K562 (cell line): ENCODE data around the gene C2orf72. TPM values are rescaled to one million over a fixed set of nuclear protein-coding genes. Genes with fewer than 3 reads are reported as not detected.

Source experiments
- CBX2 ChIP-seq: fragments of 200-600 bp; sonication (generic); IDR thresholded peaks from one replicate; pipeline ENCODE4 v1.6.1; 2012; ENCODE audit warnings: mild to moderate bottlenecking, low read length, inconsistent platforms; ENCODE audit not compliant: insufficient read depth, poor library complexity, severe bottlenecking
- CREB1 ChIP-seq, 2 experiments: sonication (generic) in 1 of 2; formaldehyde crosslinking in 1 of 2; IDR thresholded peaks; 2 replicates each; pipeline versions ENCODE4 v1.6.1 to v1.8.0; 2012 to 2022; ENCODE audit warnings: inconsistent platforms in 1 of 2, mild to moderate bottlenecking in 1 of 2, missing genetic modification reagents in 1 of 2, moderate library complexity in 1 of 2
- DMBX1 ChIP-seq: fragments of 250-450 bp; sonication (Bioruptor Pico); IDR thresholded peaks from 2 replicates; pipeline ENCODE4 v1.8.0; 2022; ENCODE audit warnings: inconsistent platforms, mild to moderate bottlenecking, moderate library complexity, borderline replicate concordance
- E2F8 ChIP-seq: fragments of 450-650 bp; IDR thresholded peaks from 2 replicates; pipeline ENCODE4 v1.7.1; 2018; ENCODE audit warnings: mild to moderate bottlenecking, low read depth; ENCODE audit not compliant: partially characterized antibody
- GTF2B ChIP-seq: IDR thresholded peaks from 2 replicates; pipeline ENCODE4 v1.6.1; 2011; ENCODE audit not compliant: insufficient read length; ENCODE audit errors: extremely low read depth
- HLTF ChIP-seq: fragments of 450-650 bp; IDR thresholded peaks from 2 replicates; pipeline ENCODE4 v1.6.1; 2016
- TFE3 ChIP-seq: fragments of 450-650 bp; formaldehyde crosslinking; IDR thresholded peaks from 2 replicates; pipeline ENCODE4 v1.4.0; 2020; ENCODE audit warnings: mild to moderate bottlenecking, mixed read lengths
- THAP7 ChIP-seq: fragments of 250-450 bp; sonication (Bioruptor Pico); IDR thresholded peaks from 2 replicates; pipeline ENCODE4 v1.5.0; 2021
- ZNF318 ChIP-seq, 2 experiments: fragments of 450-650 bp; IDR thresholded peaks; 2 replicates each; pipeline ENCODE4 v1.6.1; 2016; ENCODE audit warnings: mild to moderate bottlenecking in 2 of 2, borderline replicate concordance in 1 of 2, low read depth in 1 of 2, moderate library complexity in 1 of 2
- ZNF41 ChIP-seq: fragments of 250-450 bp; sonication (Bioruptor Pico); conservative IDR thresholded peaks from 2 replicates; pipeline ENCODE4 v1.4.0; 2020; ENCODE audit warnings: mild to moderate bottlenecking
- polyA plus RNA-seq, 8 experiments: library from polyadenylated mRNA; depleted of rRNA in 4 of 8; stranded (reverse) in 5 of 8; unstranded in 3 of 8; fragments of >200 nt; fragmentation: Nextera tagmentation in 2 of 8; fragmentation: Illumina TruSeq in 1 of 8; extraction: Ambion mirVana in 2 of 8; extraction: Trizol in 1 of 8; gene quantifications; 2 replicates each; pipeline versions ENCODE4 v1.2.1 to v1.2.3, GENCODE V29; 2011 to 2014; ENCODE audit warnings: inconsistent platforms in 1 of 8, missing spikeins in 1 of 8
- total RNA-seq, 7 experiments: library from RNA; depleted of rRNA in 6 of 7; stranded (reverse); fragments of >200 nt in 6 of 7; fragmentation: Illumina TruSeq in 2 of 7; extraction: Trizol in 2 of 7; gene quantifications; 2 replicates each; pipeline versions ENCODE4 v1.2.1 to v1.2.3, GENCODE V29; 2011 to 2021; ENCODE audit warnings: low replicate concordance in 1 of 7

Gene C2orf72
- total and polyA plus RNA-seq, 9 of the 15 experiments (the other 6 are each of a cell fraction or from before 2014, with no cell fraction given) = 0.08 to 0.18 (median 0.11) TPM; not detected in 6

GRCh38 chr2:231049286-231050017 is 12.1 kb downstream of the C2orf72 start (continued):
- TF ChIP-seq GTF2B = no peak
- no peak for TF ChIP-seq ZNF318 (IDR thresholded peaks at IDR 0.05; ENCODE audit: borderline replicate concordance in 1 of 2, low read depth in 1 of 2)
- no peak for TF ChIP-seq CREB1 (IDR thresholded peaks at IDR 0.05)
- no peak for TF ChIP-seq CREB1 (CRISPR knock-in tag; IDR thresholded peaks at IDR 0.05)
- no peak for TF ChIP-seq E2F8
- TF ChIP-seq HLTF = no peak
- no peak for TF ChIP-seq CBX2
- TF ChIP-seq ZNF41 (CRISPR knock-in tag) = no peak
- TF ChIP-seq THAP7 = no peak
- no peak for TF ChIP-seq DMBX1
- no peak for TF ChIP-seq TFE3
